OCI-LY3 (cell line): Measurements from ENCODE around the gene LRRC4C.

Experiments
- H2AFZ ChIP-seq: fragments of 200-600, 300-600 bp; shearing (Covaris generic); 2 replicates; pipeline ENCODE4 v1.6.0; 2014; ENCODE audit warnings: antibody characterized with exemption, low read depth, low read length
- H3K27ac ChIP-seq: fragments of 200-600, 300-600 bp; sonication (generic); 2 replicates; pipeline ENCODE4 v1.5.1; 2014; ENCODE audit warnings: mild to moderate bottlenecking, low read length, moderate library complexity, mixed read lengths
- H3K27me3 ChIP-seq: fragments of 200-600, 300-600 bp; sonication (generic); 2 replicates; pipeline ENCODE4 v1.6.1; 2014; ENCODE audit warnings: low read depth, low read length, mixed read lengths
- H3K36me3 ChIP-seq: fragments of 200-600, 300-600 bp; sonication (generic); replicated peaks from 2 replicates; pipeline ENCODE3; 2014; ENCODE audit warnings: low read depth, low read length, mixed read lengths
- H3K4me1 ChIP-seq: fragments of 300-600, 200-600 bp; sonication (generic); 2 replicates; pipeline ENCODE4 v1.6.1; 2014; ENCODE audit warnings: low read length, mixed read lengths
- H3K4me2 ChIP-seq: fragments of 200-600, 300-600 bp; sonication (generic); 2 replicates; pipeline ENCODE4 v1.6.1; 2014; ENCODE audit warnings: low read length, mixed read lengths
- H3K4me3 ChIP-seq: fragments of 300-600, 200-600 bp; sonication (generic); 2 replicates; pipeline ENCODE4 v1.5.1; 2014; ENCODE audit warnings: antibody characterized with exemption, mild to moderate bottlenecking, low read length, moderate library complexity
- H3K79me2 ChIP-seq: fragments of 300-600, 200-600 bp; shearing (Covaris generic); 2 replicates; pipeline ENCODE4 v1.6.1; 2014; ENCODE audit warnings: mild to moderate bottlenecking, low read length, mixed read lengths
- H3K9ac ChIP-seq: fragments of 300-600, 200-600 bp; shearing (Covaris generic); 2 replicates; pipeline ENCODE4 v1.6.0; 2014; ENCODE audit warnings: mild to moderate bottlenecking, low read length, moderate library complexity
- H3K9me3 ChIP-seq: fragments of 200-600, 300-600 bp; shearing (Covaris generic); 2 replicates; pipeline ENCODE4 v1.6.1; 2014; ENCODE audit warnings: low read length, mixed read lengths; ENCODE audit not compliant: insufficient read depth
- H4K20me1 ChIP-seq: fragments of 200-600, 300-600 bp; sonication (generic); 2 replicates; pipeline ENCODE4 v1.6.1; 2016; ENCODE audit warnings: low read length, mixed read lengths; ENCODE audit not compliant: insufficient read depth
- CTCF ChIP-seq: fragments of 200-600, 300-600 bp; sonication (generic); IDR thresholded peaks from 2 replicates; pipeline ENCODE4 v1.5.1; 2014; ENCODE audit warnings: antibody characterized with exemption, low read length, low read depth
- EZH2phosphoT487 ChIP-seq: fragments of 200-600 bp; shearing (Covaris generic); IDR thresholded peaks from 2 replicates; pipeline ENCODE4 v1.6.1; 2018; ENCODE audit warnings: antibody characterized with exemption, mixed run types, low read depth

LRRC4C gene

GRCh38 chr11:41247621-41248020, 211.8 kb downstream of the LRRC4C start:
- H3K4me2 ChIP-seq: no peak overlapping the region
- H3K36me3 ChIP-seq: no peaks in the 10 kb centered on the region
- no peaks in the 10 kb centered on the region for H3K4me1 ChIP-seq
- H2AFZ ChIP-seq: no peak overlapping the region
- no peak overlapping the region for H3K4me3 ChIP-seq
- TF ChIP-seq EZH2phosphoT487: no peak
- no peak for TF ChIP-seq CTCF
- H4K20me1 ChIP-seq: no peaks in the 10 kb centered on the region
- H3K27me3 ChIP-seq: no peaks in the 10 kb centered on the region
- H3K9ac ChIP-seq: no peak overlapping the region
- no peaks in the 10 kb centered on the region for H3K9me3 ChIP-seq
- H3K27ac ChIP-seq: no peak overlapping the region
- H3K79me2 ChIP-seq: no peaks in the 10 kb centered on the region

GRCh38 chr11:41246399-41246745, 213.1 kb downstream of the LRRC4C start:
- no peaks in the 10 kb centered on the region for H3K9me3 ChIP-seq
- H3K4me2 ChIP-seq: no peak overlapping the region
- H3K36me3 ChIP-seq: no peaks in the 10 kb centered on the region
- TF ChIP-seq CTCF: no peak
- no peak for TF ChIP-seq EZH2phosphoT487
- H3K27me3 ChIP-seq: no peaks in the 10 kb centered on the region
- H3K4me3 ChIP-seq: no peak overlapping the region
- H2AFZ ChIP-seq: no peak overlapping the region
- no peaks in the 10 kb centered on the region for H4K20me1 ChIP-seq
- H3K79me2 ChIP-seq: no peaks in the 10 kb centered on the region
- no peak overlapping the region for H3K27ac ChIP-seq
- no peaks in the 10 kb centered on the region for H3K4me1 ChIP-seq
- no peak overlapping the region for H3K9ac ChIP-seq

- H3K27ac ChIP-seq: no peak overlapping the region
- H3K4me2 ChIP-seq: 0 out of 2 replicates have a peak overlapping the region, but pooled peaks have one; percentile 22
- H4K20me1 ChIP-seq: no peaks in the 10 kb centered on the region
- no peak overlapping the region for H2AFZ ChIP-seq
- TF ChIP-seq EZH2phosphoT487 (no peak), CTCF (peak; percentile 49)
- H3K9ac ChIP-seq: no peak overlapping the region
- H3K4me1 ChIP-seq: no peaks in the 10 kb centered on the region
- no peaks in the 10 kb centered on the region for H3K27me3 ChIP-seq
- no peaks in the 10 kb centered on the region for H3K36me3 ChIP-seq
- H3K79me2 ChIP-seq: no peaks in the 10 kb centered on the region
- H3K9me3 ChIP-seq: no peaks in the 10 kb centered on the region
- no peak overlapping the region for H3K4me3 ChIP-seq
Observed at GRCh38 chr11:41245704-41246398, 213.6 kb downstream of the LRRC4C start.

DNA sequence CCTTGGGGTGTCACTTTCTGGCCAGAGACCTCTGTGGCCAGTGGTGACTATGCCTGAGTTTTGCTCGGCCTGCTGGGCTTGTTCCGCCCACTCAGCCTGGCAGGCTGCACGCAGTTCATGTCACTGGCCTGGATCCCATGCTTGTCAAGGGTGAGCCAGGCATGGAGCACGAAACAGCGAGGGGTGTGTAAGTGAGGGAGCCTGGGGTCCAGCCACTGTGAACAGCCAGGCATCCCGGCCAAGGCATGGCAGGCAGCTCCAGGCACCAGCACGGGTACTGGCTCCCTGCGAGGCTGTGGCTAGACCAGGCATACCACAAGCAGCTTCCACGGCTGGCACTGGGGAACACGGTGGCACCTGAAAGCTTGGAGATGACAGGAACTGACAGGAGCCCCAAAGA, 214.3 kb downstream of the LRRC4C start:
- Histone ChIP-seq H3K9ac (no peak overlapping the region), H2AFZ (no peak overlapping the region), H4K20me1 (no peaks in the 10 kb centered on the region), H3K4me1 (no peaks in the 10 kb centered on the region), H3K27me3 (no peaks in the 10 kb centered on the region), H3K36me3 (no peaks in the 10 kb centered on the region), H3K4me3 (no peak overlapping the region), H3K27ac (no peak overlapping the region), H3K4me2 (no peak overlapping the region), H3K9me3 (no peaks in the 10 kb centered on the region), H3K79me2 (no peaks in the 10 kb centered on the region)
- TF ChIP-seq EZH2phosphoT487 (no peak), CTCF (no peak)
